GM12874 (cell line): ENCODE results near the gene SLC2A2.

ENCODE experiments used
- CTCF ChIP-seq: IDR thresholded peaks from 2 replicates; pipeline ENCODE4 v1.5.1; 2011; ENCODE audit warnings: low read depth, mild to moderate bottlenecking, control low read depth, low read length, moderate library complexity; ENCODE audit not compliant: insufficient read depth

SLC2A2 gene

GRCh38 chr3:170949211-170949610 is 77.3 kb downstream of the SLC2A2 start:
- TF ChIP-seq CTCF: no peak

GRCh38 chr3:170947018-170947769 is 79.3 kb downstream of the SLC2A2 start:
- no peak for TF ChIP-seq CTCF
